ENCODE results near the gene MAP2K5. TPM values are rescaled to one million over a fixed set of nuclear protein-coding genes. Genes with fewer than 3 reads are reported as not detected.

MAP2K5 gene
- total and polyA plus RNA-seq, 9 of the 15 experiments (the other 6 are each of a cell fraction or from before 2014, with no cell fraction given) = 0.41 to 16.5 (median 7.5) TPM

- TF ChIP-seq STAT6 (CRISPR knock-in tag; IDR thresholded peaks at IDR 0.05) = no peak; the same call in 1 of the 2 replicates
- TF ChIP-seq CREB1 (IDR thresholded peaks at IDR 0.05) = no peak
- peak; percentile 71 for TF ChIP-seq CREB1 (CRISPR knock-in tag; IDR thresholded peaks at IDR 0.05)
- peak; percentile 89 for TF ChIP-seq TFE3 (CRISPR knock-in tag; IDR thresholded peaks at IDR 0.05)
- TF ChIP-seq ELF2 (CRISPR knock-in tag; IDR thresholded peaks at IDR 0.05) = no peak
- no peak for TF ChIP-seq CREBBP (IDR thresholded peaks at IDR 0.05; ENCODE audit: low read depth, low read length)
- peak; percentile 51 for TF ChIP-seq STAG1 (CRISPR knock-in tag; IDR thresholded peaks at IDR 0.05; ENCODE audit: borderline replicate concordance)
- peak; percentile 45; the same call in 1 of the 2 replicates for TF ChIP-seq KLF1 (tag; IDR thresholded peaks at IDR 0.05)
- TF ChIP-seq, protein P1, sequence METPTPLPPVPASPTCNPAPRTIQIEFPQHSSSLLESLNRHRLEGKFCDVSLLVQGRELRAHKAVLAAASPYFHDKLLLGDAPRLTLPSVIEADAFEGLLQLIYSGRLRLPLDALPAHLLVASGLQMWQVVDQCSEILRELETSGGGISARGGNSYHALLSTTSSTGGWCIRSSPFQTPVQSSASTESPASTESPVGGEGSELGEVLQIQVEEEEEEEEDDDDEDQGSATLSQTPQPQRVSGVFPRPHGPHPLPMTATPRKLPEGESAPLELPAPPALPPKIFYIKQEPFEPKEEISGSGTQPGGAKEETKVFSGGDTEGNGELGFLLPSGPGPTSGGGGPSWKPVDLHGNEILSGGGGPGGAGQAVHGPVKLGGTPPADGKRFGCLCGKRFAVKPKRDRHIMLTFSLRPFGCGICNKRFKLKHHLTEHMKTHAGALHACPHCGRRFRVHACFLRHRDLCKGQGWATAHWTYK (CRISPR knock-in tag; IDR thresholded peaks at IDR 0.05) = peak; percentile 49
- no peak for TF ChIP-seq ZNF561 (CRISPR knock-in tag; conservative IDR thresholded peaks at IDR 0.05)
- no peak for TF ChIP-seq HOMEZ (CRISPR knock-in tag; IDR thresholded peaks at IDR 0.05)
- no peak for TF ChIP-seq DIDO1 (tag; IDR thresholded peaks at IDR 0.05; ENCODE audit: low read depth)
- TF ChIP-seq ZNF184 (CRISPR knock-in tag; IDR thresholded peaks at IDR 0.05) = no peak
- peak; percentile 92 to 96 for TF ChIP-seq E2F6 (IDR thresholded peaks at IDR 0.05; ENCODE audit: borderline replicate concordance in 1 of 2, extremely low read depth in 1 of 2, insufficient read depth in 1 of 2, insufficient read length in 1 of 2, low read depth in 1 of 2, low read length in 1 of 2, poor library complexity in 1 of 2, severe bottlenecking in 1 of 2)
- no peak for TF ChIP-seq NFE2L1 (tag; IDR thresholded peaks at IDR 0.05; ENCODE audit: borderline replicate concordance, low read depth)
- TF ChIP-seq RBM22 (IDR thresholded peaks at IDR 0.05; ENCODE audit: low read depth, low read length, poor library complexity, severe bottlenecking) = peak; percentile 76
- TF ChIP-seq SPI1 (IDR thresholded peaks at IDR 0.05; ENCODE audit: borderline replicate concordance, low read depth, low read length) = no peak
- TF ChIP-seq SUPT5H (IDR thresholded peaks at IDR 0.05) = peak; percentile 91
- TF ChIP-seq ZBTB1 (CRISPR knock-in tag; IDR thresholded peaks at IDR 0.05; ENCODE audit: borderline replicate concordance, low read depth) = peak; percentile 94
Measured at GRCh38 chr15:67521029-67521782, 21.3 kb upstream of the MAP2K5 start, which contains the start of gene C15orf61 (continued).
